ENCODE data around the gene EHMT1.

EHMT1 gene

GRCh38 chr9:137758067-137758466, 139.3 kb downstream of the EHMT1 start:
- H3K9ac ChIP-seq (ENCODE audit: low read depth, low read length) = no peak overlapping the region
- H3K9me3 ChIP-seq (ENCODE audit: insufficient read depth, low read depth, low read length) = no peaks in the 10 kb centered on the region
- WGBS = 98% methylated on average over 16 of the region's 16 CpGs
- no peaks in the 10 kb centered on the region for H3K27me3 ChIP-seq (ENCODE audit: insufficient read depth, low read length)
- H3K27ac ChIP-seq (ENCODE audit: low read depth, low read length) = no peak overlapping the region
- no peak overlapping the region for H3K4me3 ChIP-seq (ENCODE audit: low read length)
- no peaks in the 10 kb centered on the region for H3K4me1 ChIP-seq (ENCODE audit: insufficient read depth, low read length)
- peaks cover 91% of the 10 kb centered on the region for H3K36me3 ChIP-seq (ENCODE audit: insufficient read depth, low read length)

GRCh38 chr9:137759117-137759516, 140.3 kb downstream of the EHMT1 start:
- H3K27me3 ChIP-seq (ENCODE audit: insufficient read depth, low read length) = no peaks in the 10 kb centered on the region
- no peak overlapping the region for H3K4me3 ChIP-seq (ENCODE audit: low read length)
- H3K9ac ChIP-seq (ENCODE audit: low read depth, low read length) = no peak overlapping the region
- 97% methylated on average over 11 of the region's 11 CpGs for WGBS
- peaks cover 91% of the 10 kb centered on the region for H3K36me3 ChIP-seq (ENCODE audit: insufficient read depth, low read length)
- no peaks in the 10 kb centered on the region for H3K4me1 ChIP-seq (ENCODE audit: insufficient read depth, low read length)
- H3K9me3 ChIP-seq (ENCODE audit: insufficient read depth, low read depth, low read length) = no peaks in the 10 kb centered on the region
- H3K27ac ChIP-seq (ENCODE audit: low read depth, low read length) = no peak overlapping the region

GRCh38 chr9:137759649-137760321, 141.0 kb downstream of the EHMT1 start:
- WGBS = 88% methylated on average over 24 of the region's 24 CpGs
- no peak overlapping the region for H3K4me3 ChIP-seq (ENCODE audit: low read length)

GRCh38 chr9:137760426-137760825, 141.6 kb downstream of the EHMT1 start:
- Histone ChIP-seq H3K9me3 (ENCODE audit: insufficient read depth, low read depth, low read length) (no peaks in the 10 kb centered on the region), H3K36me3 (ENCODE audit: insufficient read depth, low read length) (peaks cover 90% of the 10 kb centered on the region), H3K27ac (ENCODE audit: low read depth, low read length) (no peak overlapping the region), H3K9ac (ENCODE audit: low read depth, low read length) (no peak overlapping the region), H3K4me3 (ENCODE audit: low read length) (no peak overlapping the region), H3K27me3 (ENCODE audit: insufficient read depth, low read length) (no peaks in the 10 kb centered on the region), H3K4me1 (ENCODE audit: insufficient read depth, low read length) (no peaks in the 10 kb centered on the region)
- 95% methylated on average over 12 of the region's 12 CpGs for WGBS

More at GRCh38 chr9:137759649-137760321, 141.0 kb downstream of the EHMT1 start:
- Histone ChIP-seq H3K27me3 (ENCODE audit: insufficient read depth, low read length) (no peaks in the 10 kb centered on the region), H3K27ac (ENCODE audit: low read depth, low read length) (no peak overlapping the region), H3K36me3 (ENCODE audit: insufficient read depth, low read length) (peaks cover 91% of the 10 kb centered on the region), H3K9ac (ENCODE audit: low read depth, low read length) (no peak overlapping the region), H3K9me3 (ENCODE audit: insufficient read depth, low read depth, low read length) (no peaks in the 10 kb centered on the region), H3K4me1 (ENCODE audit: insufficient read depth, low read length) (no peaks in the 10 kb centered on the region)

GRCh38 chr9:137761032-137761431, 142.2 kb downstream of the EHMT1 start:
- Histone ChIP-seq H3K36me3 (ENCODE audit: insufficient read depth, low read length) (peaks cover 86% of the 10 kb centered on the region), H3K9me3 (ENCODE audit: insufficient read depth, low read depth, low read length) (no peaks in the 10 kb centered on the region), H3K27ac (ENCODE audit: low read depth, low read length) (no peak overlapping the region), H3K4me3 (ENCODE audit: low read length) (no peak overlapping the region), H3K9ac (ENCODE audit: low read depth, low read length) (no peak overlapping the region), H3K27me3 (ENCODE audit: insufficient read depth, low read length) (no peaks in the 10 kb centered on the region), H3K4me1 (ENCODE audit: insufficient read depth, low read length) (no peaks in the 10 kb centered on the region)
- 88% methylated on average over 7 of the region's 7 CpGs for WGBS

GRCh38 chr9:137761793-137762192, 143.0 kb downstream of the EHMT1 start:
- no peaks in the 10 kb centered on the region for H3K27me3 ChIP-seq (ENCODE audit: insufficient read depth, low read length)
- no peaks in the 10 kb centered on the region for H3K4me1 ChIP-seq (ENCODE audit: insufficient read depth, low read length)
- H3K9me3 ChIP-seq (ENCODE audit: insufficient read depth, low read depth, low read length) = no peaks in the 10 kb centered on the region
- WGBS = 95% methylated on average over 9 of the region's 9 CpGs
- H3K9ac ChIP-seq (ENCODE audit: low read depth, low read length) = no peak overlapping the region
- no peak overlapping the region for H3K4me3 ChIP-seq (ENCODE audit: low read length)
- no peak overlapping the region for H3K27ac ChIP-seq (ENCODE audit: low read depth, low read length)
- peaks cover 86% of the 10 kb centered on the region for H3K36me3 ChIP-seq (ENCODE audit: insufficient read depth, low read length)

- Histone ChIP-seq H3K36me3 (ENCODE audit: insufficient read depth, low read length) (peaks cover 86% of the 10 kb centered on the region), H3K4me3 (ENCODE audit: low read length) (no peak overlapping the region), H3K4me1 (ENCODE audit: insufficient read depth, low read length) (no peaks in the 10 kb centered on the region), H3K27ac (ENCODE audit: low read depth, low read length) (no peak overlapping the region), H3K27me3 (ENCODE audit: insufficient read depth, low read length) (no peaks in the 10 kb centered on the region), H3K9ac (ENCODE audit: low read depth, low read length) (no peak overlapping the region), H3K9me3 (ENCODE audit: insufficient read depth, low read depth, low read length) (no peaks in the 10 kb centered on the region)
- WGBS = 94% methylated on average over 21 of the region's 21 CpGs
These were observed 143.7 kb downstream of the EHMT1 start for GRCh38 chr9:137762414-137763061.

GRCh38 chr9:137763271-137763955, 144.6 kb downstream of the EHMT1 start:
- Histone ChIP-seq H3K9ac (ENCODE audit: low read depth, low read length) (no peak overlapping the region), H3K27me3 (ENCODE audit: insufficient read depth, low read length) (no peaks in the 10 kb centered on the region), H3K4me3 (ENCODE audit: low read length) (no peak overlapping the region), H3K36me3 (ENCODE audit: insufficient read depth, low read length) (peaks cover 85% of the 10 kb centered on the region), H3K9me3 (ENCODE audit: insufficient read depth, low read depth, low read length) (no peaks in the 10 kb centered on the region), H3K27ac (ENCODE audit: low read depth, low read length) (no peak overlapping the region), H3K4me1 (ENCODE audit: insufficient read depth, low read length) (no peaks in the 10 kb centered on the region)
- WGBS = 94% methylated on average over 29 of the region's 29 CpGs

GRCh38 chr9:137764171-137764671, 145.4 kb downstream of the EHMT1 start:
- Histone ChIP-seq H3K9ac (ENCODE audit: low read depth, low read length) (no peak overlapping the region), H3K27me3 (ENCODE audit: insufficient read depth, low read length) (no peaks in the 10 kb centered on the region), H3K36me3 (ENCODE audit: insufficient read depth, low read length) (peaks cover 83% of the 10 kb centered on the region), H3K4me1 (ENCODE audit: insufficient read depth, low read length) (no peaks in the 10 kb centered on the region), H3K4me3 (ENCODE audit: low read length) (no peak overlapping the region), H3K27ac (ENCODE audit: low read depth, low read length) (no peak overlapping the region), H3K9me3 (ENCODE audit: insufficient read depth, low read depth, low read length) (peaks cover 4% of the 10 kb centered on the region; the same call in 1 of the 2 replicates)
- WGBS = 96% methylated on average over 17 of the region's 17 CpGs

GRCh38 chr9:137764981-137765380, 146.2 kb downstream of the EHMT1 start:
- peaks cover 84% of the 10 kb centered on the region for H3K36me3 ChIP-seq (ENCODE audit: insufficient read depth, low read length)
- H3K27me3 ChIP-seq (ENCODE audit: insufficient read depth, low read length) = no peaks in the 10 kb centered on the region
- H3K4me3 ChIP-seq (ENCODE audit: low read length) = no peak overlapping the region
- H3K9ac ChIP-seq (ENCODE audit: low read depth, low read length) = no peak overlapping the region
- peaks cover 8% of the 10 kb centered on the region; the same call in 1 of the 2 replicates for H3K9me3 ChIP-seq (ENCODE audit: insufficient read depth, low read depth, low read length)
- no peak overlapping the region for H3K27ac ChIP-seq (ENCODE audit: low read depth, low read length)
- WGBS = 95% methylated on average over 12 of the region's 13 CpGs
- H3K4me1 ChIP-seq (ENCODE audit: insufficient read depth, low read length) = no peaks in the 10 kb centered on the region

- Histone ChIP-seq H3K4me1 (ENCODE audit: insufficient read depth, low read length) (no peaks in the 10 kb centered on the region), H3K27ac (ENCODE audit: low read depth, low read length) (no peak overlapping the region), H3K9ac (ENCODE audit: low read depth, low read length) (no peak overlapping the region), H3K36me3 (ENCODE audit: insufficient read depth, low read length) (peaks cover 84% of the 10 kb centered on the region), H3K4me3 (ENCODE audit: low read length) (no peak overlapping the region), H3K9me3 (ENCODE audit: insufficient read depth, low read depth, low read length) (peaks cover 8% of the 10 kb centered on the region; the same call in 1 of the 2 replicates), H3K27me3 (ENCODE audit: insufficient read depth, low read length) (no peaks in the 10 kb centered on the region)
- WGBS = 94% methylated on average over 10 of the region's 13 CpGs
These were observed 146.7 kb downstream of the EHMT1 start for GRCh38 chr9:137765536-137765935.
